Measurements from ENCODE around the gene DNM2. TPM values are rescaled to one million over a fixed set of nuclear protein-coding genes. Genes with fewer than 3 reads are reported as not detected.
"Not testable (repeated sequence)": the region's sequence is repeated elsewhere in the genome, so short reads cannot be mapped to it uniquely, and the experiment has no call there.

Gene DNM2
- 100 to 1,000 TPM; 152 to 161 (median 158) TPM for total RNA-seq

DNA sequence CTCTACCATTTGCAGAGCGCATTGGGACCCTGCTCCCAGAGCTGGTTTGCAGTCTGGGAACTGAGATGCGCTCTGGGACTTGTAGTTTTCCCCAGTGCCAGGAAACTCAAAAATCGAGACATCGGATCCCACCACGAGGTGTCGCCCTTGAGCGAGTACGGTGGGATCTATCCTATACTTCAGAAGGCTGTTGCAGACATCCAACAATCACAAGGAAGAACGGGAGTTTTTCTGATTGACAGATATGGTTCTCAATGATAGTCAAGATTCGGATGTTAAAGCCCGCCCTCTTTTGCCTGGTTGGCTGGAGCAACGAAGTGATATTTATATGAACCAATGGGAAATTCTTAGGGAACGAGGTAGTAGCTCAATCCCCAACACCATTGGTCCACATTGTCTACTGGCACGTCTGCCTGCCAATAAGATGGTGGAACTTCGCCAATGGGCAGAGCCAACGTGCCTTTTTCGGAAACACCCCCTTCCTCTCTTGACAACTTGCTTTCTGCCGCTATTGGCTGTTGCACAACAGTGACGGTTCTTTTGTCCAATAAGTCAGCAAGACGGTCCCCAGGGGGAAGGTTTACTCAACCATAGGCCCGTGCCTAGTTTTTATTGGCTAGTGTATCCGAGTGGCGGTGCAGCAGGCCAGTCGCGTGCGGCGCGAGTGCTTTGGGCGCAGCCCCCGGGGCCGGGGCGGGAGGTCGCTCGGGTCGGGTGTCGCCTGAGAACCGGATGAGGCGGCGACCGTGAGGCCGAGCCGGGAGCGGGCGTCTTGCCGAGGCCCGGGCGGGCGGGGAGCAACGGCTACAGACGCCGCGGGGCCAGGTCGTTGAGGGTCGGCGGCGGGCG lies at the start of gene DNM2:
Gene DNM2 (plus strand): TSS at position 724 of the 849 bp plus-strand sequence. CDS start 164 bp downstream, outside the sequence.
- Mint-ChIP-seq H3K4me1 (ENCODE audit: low read depth) (peaks cover 36% of the 10 kb centered on the region), H3K9me3 (no peaks in the 10 kb centered on the region), H3K27me3 (ENCODE audit: low read depth) (no peaks in the 10 kb centered on the region), H3K4me3 (peak within 1 kb of the TSS; percentile 98), H3K36me3 (ENCODE audit: insufficient read depth) (peaks cover 8% of the 10 kb centered on the region)
- DNase-seq (peak; percentile 95), ATAC-seq (peak; percentile 87 to 89)

- no peaks in the 10 kb centered on the region for H3K9me3 Mint-ChIP-seq
- H3K27me3 Mint-ChIP-seq (ENCODE audit: low read depth) = no peaks in the 10 kb centered on the region
- DNase-seq (no peak), ATAC-seq (no peak)
- H3K4me3 Mint-ChIP-seq = no peak overlapping the region
- H3K4me1 Mint-ChIP-seq (ENCODE audit: low read depth) = peaks cover 33% of the 10 kb centered on the region
- H3K36me3 Mint-ChIP-seq (ENCODE audit: insufficient read depth) = peaks cover 23% of the 10 kb centered on the region
Observed at GRCh38 chr19:10669246-10669645, 48.6 kb upstream of the DNM2 start.

DNA sequence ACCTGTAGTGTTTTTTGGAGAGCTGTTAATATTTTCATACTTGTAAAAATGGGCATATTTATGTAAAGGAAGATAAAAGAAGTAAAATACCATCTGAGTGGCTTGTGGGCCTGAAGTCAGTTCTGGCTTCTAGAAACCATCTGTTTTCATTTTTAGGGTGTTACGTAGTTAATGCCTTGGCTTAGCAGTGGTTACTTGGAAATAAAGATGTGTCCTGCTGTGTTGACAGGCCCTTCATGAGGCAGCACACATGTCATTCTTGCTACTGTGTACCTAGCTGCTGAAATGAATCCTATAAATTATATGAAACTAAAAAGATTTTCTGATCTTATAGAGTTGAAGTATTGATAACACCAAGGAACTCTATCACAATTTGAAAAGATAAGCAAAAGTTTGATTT lies 47.7 kb upstream of the DNM2 start:
- DNase-seq (no peak), ATAC-seq (no peak)
- Mint-ChIP-seq H3K27me3 (ENCODE audit: low read depth) (no peaks in the 10 kb centered on the region), H3K36me3 (ENCODE audit: insufficient read depth) (peaks cover 26% of the 10 kb centered on the region), H3K4me3 (no peak overlapping the region), H3K9me3 (no peaks in the 10 kb centered on the region), H3K4me1 (ENCODE audit: low read depth) (peaks cover 33% of the 10 kb centered on the region)

- Mint-ChIP-seq H3K4me3 (no peak overlapping the region), H3K4me1 (ENCODE audit: low read depth) (peaks cover 31% of the 10 kb centered on the region), H3K9me3 (no peaks in the 10 kb centered on the region), H3K36me3 (ENCODE audit: insufficient read depth) (peaks cover 26% of the 10 kb centered on the region), H3K27me3 (ENCODE audit: low read depth) (no peaks in the 10 kb centered on the region)
- ATAC-seq (peak in 1 of 2 donors; percentile 21), DNase-seq (no peak)
Observed at GRCh38 chr19:10670876-10671804, 46.7 kb upstream of the DNM2 start.

- ATAC-seq; H3K27me3 Mint-ChIP-seq (ENCODE audit: low read depth); DNase-seq; H3K9me3 Mint-ChIP-seq; H3K4me3 Mint-ChIP-seq: not testable (repeated sequence)
- Mint-ChIP-seq H3K4me1 (ENCODE audit: low read depth) (peaks cover 23% of the 10 kb centered on the region), H3K36me3 (ENCODE audit: insufficient read depth) (peaks cover 30% of the 10 kb centered on the region)
Observed at GRCh38 chr19:10671922-10672321, 46.0 kb upstream of the DNM2 start.

GRCh38 chr19:10675214-10675613 lies 42.7 kb upstream of the DNM2 start:
- H3K27me3 Mint-ChIP-seq (ENCODE audit: low read depth); H3K4me1 Mint-ChIP-seq (ENCODE audit: low read depth); H3K9me3 Mint-ChIP-seq; DNase-seq; ATAC-seq; H3K4me3 Mint-ChIP-seq: not testable (repeated sequence)
- H3K36me3 Mint-ChIP-seq (ENCODE audit: insufficient read depth) = peaks cover 36% of the 10 kb centered on the region

GRCh38 chr19:10677751-10678150 lies 40.1 kb upstream of the DNM2 start:
- Mint-ChIP-seq H3K9me3 (no peaks in the 10 kb centered on the region), H3K27me3 (ENCODE audit: low read depth) (no peaks in the 10 kb centered on the region), H3K4me3 (no peak overlapping the region), H3K4me1 (ENCODE audit: low read depth) (no peaks in the 10 kb centered on the region), H3K36me3 (ENCODE audit: insufficient read depth) (peaks cover 34% of the 10 kb centered on the region)
- DNase-seq (no peak), ATAC-seq (no peak)

GRCh38 chr19:10678813-10679212 lies 39.1 kb upstream of the DNM2 start:
- Mint-ChIP-seq H3K36me3 (ENCODE audit: insufficient read depth) (peaks cover 30% of the 10 kb centered on the region), H3K4me3 (no peak overlapping the region), H3K27me3 (ENCODE audit: low read depth) (no peaks in the 10 kb centered on the region), H3K4me1 (ENCODE audit: low read depth) (no peaks in the 10 kb centered on the region), H3K9me3 (no peaks in the 10 kb centered on the region)
- ATAC-seq (no peak), DNase-seq (no peak)

DNA sequence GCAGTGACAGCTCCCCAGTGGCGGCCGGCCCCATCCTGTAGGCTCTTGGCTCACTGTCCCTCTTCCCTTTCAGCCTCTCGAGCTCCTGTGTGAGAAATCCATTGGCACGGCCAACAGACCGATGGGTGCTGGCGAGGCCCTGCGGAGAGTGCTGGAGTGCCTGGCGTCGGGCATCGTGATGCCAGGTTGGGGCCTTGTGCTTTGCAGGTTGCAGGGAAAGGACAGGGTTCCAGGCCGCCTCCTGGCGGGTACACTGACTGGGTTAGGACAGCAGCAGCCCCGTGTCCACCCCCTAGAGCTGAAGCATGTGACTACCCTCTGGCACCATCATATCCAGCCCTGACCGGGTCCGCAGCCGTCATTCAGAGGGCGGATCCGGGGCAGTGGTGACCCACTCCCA lies 38.1 kb upstream of the DNM2 start:
- Mint-ChIP-seq H3K36me3 (ENCODE audit: insufficient read depth) (peaks cover 35% of the 10 kb centered on the region), H3K9me3 (no peaks in the 10 kb centered on the region), H3K4me3 (no peak overlapping the region), H3K27me3 (ENCODE audit: low read depth) (no peaks in the 10 kb centered on the region), H3K4me1 (ENCODE audit: low read depth) (no peaks in the 10 kb centered on the region)
- ATAC-seq = no peak
- DNase-seq = no peak

- H3K4me3 Mint-ChIP-seq = no peak overlapping the region
- ATAC-seq (no peak), DNase-seq (no peak)
- H3K9me3 Mint-ChIP-seq = no peaks in the 10 kb centered on the region
- H3K4me1 Mint-ChIP-seq (ENCODE audit: low read depth) = no peaks in the 10 kb centered on the region
- H3K27me3 Mint-ChIP-seq (ENCODE audit: low read depth) = no peaks in the 10 kb centered on the region
- H3K36me3 Mint-ChIP-seq (ENCODE audit: insufficient read depth) = peaks cover 35% of the 10 kb centered on the region
Observed at GRCh38 chr19:10680545-10681135, 37.2 kb upstream of the DNM2 start.

DNA sequence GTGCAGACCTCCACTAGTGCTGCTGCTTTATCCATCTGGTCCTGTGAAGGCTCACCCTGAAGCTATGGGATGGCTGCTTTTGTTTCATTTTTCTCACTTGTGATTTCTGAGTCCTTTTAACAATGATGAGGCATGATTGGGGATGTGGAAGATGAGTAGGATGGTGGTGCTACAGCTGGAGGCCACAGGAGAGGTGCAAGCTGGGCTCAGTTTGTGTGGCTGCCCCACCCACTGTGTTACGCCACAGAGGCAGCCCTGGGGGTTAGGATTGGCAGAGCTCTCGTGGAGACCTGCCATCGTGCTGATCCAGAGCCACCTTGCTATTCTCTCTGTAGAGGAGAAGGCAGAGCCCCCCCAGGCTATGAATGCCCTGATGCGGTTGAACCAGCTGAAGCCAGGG lies 36.2 kb upstream of the DNM2 start:
- no peaks in the 10 kb centered on the region for H3K27me3 Mint-ChIP-seq (ENCODE audit: low read depth)
- DNase-seq = no peak
- H3K36me3 Mint-ChIP-seq (ENCODE audit: insufficient read depth) = peaks cover 33% of the 10 kb centered on the region
- ATAC-seq = no peak
- no peaks in the 10 kb centered on the region for H3K9me3 Mint-ChIP-seq
- H3K4me3 Mint-ChIP-seq = no peak overlapping the region
- H3K4me1 Mint-ChIP-seq (ENCODE audit: low read depth) = no peaks in the 10 kb centered on the region

GRCh38 chr19:10682397-10683063 lies 35.3 kb upstream of the DNM2 start:
- H3K4me3 Mint-ChIP-seq = no peak overlapping the region
- DNase-seq (no peak), ATAC-seq (peak in 1 of 2 donors; percentile 7)
- H3K27me3 Mint-ChIP-seq (ENCODE audit: low read depth) = no peaks in the 10 kb centered on the region
- H3K9me3 Mint-ChIP-seq = no peaks in the 10 kb centered on the region
- H3K4me1 Mint-ChIP-seq (ENCODE audit: low read depth) = no peaks in the 10 kb centered on the region
- peaks cover 32% of the 10 kb centered on the region for H3K36me3 Mint-ChIP-seq (ENCODE audit: insufficient read depth)

GRCh38 chr19:10683064-10683426 lies 34.8 kb upstream of the DNM2 start:
- Mint-ChIP-seq H3K4me1 (ENCODE audit: low read depth) (no peaks in the 10 kb centered on the region), H3K9me3 (no peaks in the 10 kb centered on the region), H3K27me3 (ENCODE audit: low read depth) (no peaks in the 10 kb centered on the region), H3K36me3 (ENCODE audit: insufficient read depth) (peaks cover 32% of the 10 kb centered on the region), H3K4me3 (no peak overlapping the region)
- ATAC-seq (no peak), DNase-seq (no peak)

GRCh38 chr19:10683582-10683981 lies 34.3 kb upstream of the DNM2 start:
- DNase-seq (no peak), ATAC-seq (no peak)
- Mint-ChIP-seq H3K4me3 (no peak overlapping the region), H3K36me3 (ENCODE audit: insufficient read depth) (peaks cover 28% of the 10 kb centered on the region), H3K4me1 (ENCODE audit: low read depth) (no peaks in the 10 kb centered on the region), H3K9me3 (no peaks in the 10 kb centered on the region), H3K27me3 (ENCODE audit: low read depth) (no peaks in the 10 kb centered on the region)

Data from activated T-cell treated with anti-CD3 and anti-CD28 coated beads, Interleukin-2, amount 50 U/mL, for 4 hours (primary cell).